ENCODE measurements around the gene PRKRA. TPM values are rescaled to one million over a fixed set of nuclear protein-coding genes. Genes with fewer than 3 reads are reported as not detected.

Gene PRKRA
- total RNA-seq, 2 donors from 2014 or later, result 59.8 to 67.7 TPM

DNA sequence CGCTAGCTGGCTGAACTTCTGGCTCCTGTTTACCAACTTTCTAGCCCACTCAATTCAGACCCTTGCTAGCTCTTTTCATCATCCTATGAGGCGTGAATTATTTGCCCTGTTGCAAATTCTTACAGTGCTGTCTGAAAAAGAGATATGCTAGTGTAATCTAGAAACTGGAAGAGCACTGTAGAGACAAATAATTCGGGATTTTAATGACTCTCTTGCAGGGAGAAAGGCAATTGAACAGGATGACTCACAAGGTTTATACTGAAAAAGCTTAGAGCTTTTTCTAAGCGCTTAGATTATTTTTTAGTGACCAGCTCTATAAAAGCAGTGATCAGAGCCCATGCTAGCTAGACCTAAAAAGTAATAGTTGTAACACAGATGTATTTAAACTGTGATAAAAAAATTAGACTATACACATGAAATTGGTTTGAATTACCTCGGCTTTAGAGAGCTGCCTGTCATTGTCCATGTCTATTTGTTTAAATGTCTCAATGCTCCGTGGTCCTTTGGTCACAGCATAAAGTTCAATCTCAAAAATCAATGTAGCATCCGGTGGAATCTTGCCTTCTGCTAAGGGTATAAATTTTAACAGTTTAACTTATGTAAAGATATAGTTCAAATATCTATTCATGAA lies 18.4 kb upstream of the PRKRA start:
- H3K4me3 ChIP-seq, result no peak overlapping the region
- no peaks in the 10 kb centered on the region for H3K27me3 ChIP-seq (replicated peaks; ENCODE audit: insufficient read depth)
- no peaks in the 10 kb centered on the region for H3K4me1 ChIP-seq (replicated peaks)
- no peaks in the 10 kb centered on the region for H3K9me3 ChIP-seq
- DNase-seq (ENCODE audit: low spot score), result no peak
- H3K36me3 ChIP-seq, result no peaks in the 10 kb centered on the region
- intact Hi-C loops (cut with DNase I), result no loop called here
- WGBS, result 85% methylated on average over 7 of the region's 7 CpGs
- H3K27ac ChIP-seq, result no peak overlapping the region
- TF ChIP-seq POLR2A (IDR thresholded peaks at IDR 0.05) (no peak), POLR2AphosphoS5 (IDR thresholded peaks at IDR 0.05) (no peak)
- TF ChIP-seq, protein P1, sequence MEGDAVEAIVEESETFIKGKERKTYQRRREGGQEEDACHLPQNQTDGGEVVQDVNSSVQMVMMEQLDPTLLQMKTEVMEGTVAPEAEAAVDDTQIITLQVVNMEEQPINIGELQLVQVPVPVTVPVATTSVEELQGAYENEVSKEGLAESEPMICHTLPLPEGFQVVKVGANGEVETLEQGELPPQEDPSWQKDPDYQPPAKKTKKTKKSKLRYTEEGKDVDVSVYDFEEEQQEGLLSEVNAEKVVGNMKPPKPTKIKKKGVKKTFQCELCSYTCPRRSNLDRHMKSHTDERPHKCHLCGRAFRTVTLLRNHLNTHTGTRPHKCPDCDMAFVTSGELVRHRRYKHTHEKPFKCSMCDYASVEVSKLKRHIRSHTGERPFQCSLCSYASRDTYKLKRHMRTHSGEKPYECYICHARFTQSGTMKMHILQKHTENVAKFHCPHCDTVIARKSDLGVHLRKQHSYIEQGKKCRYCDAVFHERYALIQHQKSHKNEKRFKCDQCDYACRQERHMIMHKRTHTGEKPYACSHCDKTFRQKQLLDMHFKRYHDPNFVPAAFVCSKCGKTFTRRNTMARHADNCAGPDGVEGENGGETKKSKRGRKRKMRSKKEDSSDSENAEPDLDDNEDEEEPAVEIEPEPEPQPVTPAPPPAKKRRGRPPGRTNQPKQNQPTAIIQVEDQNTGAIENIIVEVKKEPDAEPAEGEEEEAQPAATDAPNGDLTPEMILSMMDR (IDR thresholded peaks at IDR 0.05), result no peak

DNA sequence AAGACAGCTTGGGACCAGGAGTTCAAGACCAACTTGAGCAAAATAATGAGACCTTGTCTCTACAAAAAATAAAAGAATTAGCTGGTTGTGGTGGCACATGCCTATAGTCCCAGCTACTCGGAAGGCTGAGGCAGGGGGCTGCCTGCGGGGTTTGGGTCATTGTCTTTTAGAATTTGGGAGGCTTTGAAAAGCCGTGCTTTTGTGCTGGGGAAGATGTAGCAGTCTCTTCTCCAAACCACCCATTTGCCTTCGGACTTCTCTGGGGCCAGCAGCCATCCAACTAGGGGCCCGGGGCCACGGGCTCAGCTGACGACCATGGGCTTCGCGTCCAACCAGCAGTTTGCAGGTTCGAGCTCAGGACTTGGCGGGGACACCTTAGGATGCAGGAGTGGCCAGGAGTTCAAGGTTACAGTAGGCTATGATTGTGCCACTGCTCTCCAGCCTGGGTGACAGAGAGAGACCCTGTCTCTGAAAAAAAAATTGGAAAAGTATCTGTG lies 6.5 kb upstream of the PRKRA start:
- no peak for TF ChIP-seq POLR2AphosphoS5 (IDR thresholded peaks at IDR 0.05)
- no peak for TF ChIP-seq POLR2A (IDR thresholded peaks at IDR 0.05)
- TF ChIP-seq, protein P1 (IDR thresholded peaks at IDR 0.05), result no peak
- Histone ChIP-seq H3K27ac (no peak overlapping the region), H3K27me3 (replicated peaks; ENCODE audit: insufficient read depth) (no peaks in the 10 kb centered on the region), H3K4me3 (no peak overlapping the region), H3K9me3 (no peaks in the 10 kb centered on the region), H3K36me3 (no peaks in the 10 kb centered on the region), H3K4me1 (replicated peaks) (no peaks in the 10 kb centered on the region)
- intact Hi-C loops (cut with DNase I), result no loop called here
- WGBS, result 90% methylated on average over 11 of the region's 11 CpGs
- no peak for DNase-seq (ENCODE audit: low spot score)

DNA sequence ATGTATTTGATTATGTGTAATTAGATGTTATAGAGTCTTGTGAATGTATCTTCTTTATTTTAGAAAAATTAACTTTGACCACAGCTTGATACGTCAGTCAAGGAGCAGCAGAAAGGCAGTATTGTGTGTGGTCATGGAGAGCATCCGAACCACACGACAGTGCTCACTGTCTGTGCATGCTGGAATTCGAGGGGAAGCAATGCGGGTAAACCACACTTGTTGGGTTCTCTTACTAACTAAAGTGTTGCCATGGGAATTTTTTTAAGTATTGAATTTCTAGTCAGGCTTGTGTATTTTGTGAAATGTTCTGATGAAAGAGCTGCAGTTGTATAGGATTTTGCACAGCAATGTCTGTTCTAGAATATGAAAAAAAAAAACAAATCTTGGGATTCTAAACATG lies 5.0 kb upstream of the PRKRA start:
- 88% methylated on average over 5 of the region's 5 CpGs for WGBS
- Histone ChIP-seq H3K4me1 (replicated peaks) (no peaks in the 10 kb centered on the region), H3K36me3 (no peaks in the 10 kb centered on the region), H3K9me3 (no peaks in the 10 kb centered on the region), H3K27ac (no peak overlapping the region), H3K27me3 (replicated peaks; ENCODE audit: insufficient read depth) (no peaks in the 10 kb centered on the region), H3K4me3 (no peak overlapping the region)
- DNase-seq (ENCODE audit: low spot score), result no peak
- TF ChIP-seq, protein P1 (IDR thresholded peaks at IDR 0.05), result no peak
- TF ChIP-seq POLR2AphosphoS5 (IDR thresholded peaks at IDR 0.05) (no peak), POLR2A (IDR thresholded peaks at IDR 0.05) (no peak)
- intact Hi-C loops (cut with DNase I), result no loop called here

DNA sequence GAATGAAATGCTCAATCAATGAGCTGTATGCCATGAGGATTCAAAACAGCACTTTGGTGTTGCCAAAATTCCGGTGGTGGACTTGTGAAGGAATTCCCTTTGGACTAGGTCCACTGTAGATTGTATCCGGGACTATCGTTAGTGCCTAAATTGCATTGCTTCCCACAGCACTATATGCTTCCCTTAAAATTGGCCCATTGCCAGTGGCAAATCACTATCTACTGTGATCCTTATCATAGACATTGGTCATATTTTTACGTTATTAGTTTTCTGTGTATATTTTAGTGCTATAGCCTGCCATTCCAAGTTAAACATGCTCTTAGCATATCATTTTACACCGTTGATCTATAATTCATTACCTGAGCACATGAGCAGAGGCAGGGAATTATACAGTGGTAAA lies 1.9 kb upstream of the PRKRA start:
- Histone ChIP-seq H3K36me3 (no peaks in the 10 kb centered on the region), H3K27ac (no peak overlapping the region), H3K4me1 (replicated peaks) (peaks cover 6% of the 10 kb centered on the region), H3K27me3 (replicated peaks; ENCODE audit: insufficient read depth) (no peaks in the 10 kb centered on the region), H3K4me3 (no peak overlapping the region), H3K9me3 (no peaks in the 10 kb centered on the region)
- 40% methylated on average over 5 of the region's 5 CpGs for WGBS
- TF ChIP-seq, protein P1 (IDR thresholded peaks at IDR 0.05), result no peak
- TF ChIP-seq POLR2AphosphoS5 (IDR thresholded peaks at IDR 0.05), result no peak
- TF ChIP-seq POLR2A (IDR thresholded peaks at IDR 0.05), result no peak
- no peak for DNase-seq (ENCODE audit: low spot score)
- intact Hi-C loops (cut with DNase I), result loop anchor here (2.0 kb wide), 1 partner anchor 20 kb away; no protein-coding TSS in a partner anchor

DNA sequence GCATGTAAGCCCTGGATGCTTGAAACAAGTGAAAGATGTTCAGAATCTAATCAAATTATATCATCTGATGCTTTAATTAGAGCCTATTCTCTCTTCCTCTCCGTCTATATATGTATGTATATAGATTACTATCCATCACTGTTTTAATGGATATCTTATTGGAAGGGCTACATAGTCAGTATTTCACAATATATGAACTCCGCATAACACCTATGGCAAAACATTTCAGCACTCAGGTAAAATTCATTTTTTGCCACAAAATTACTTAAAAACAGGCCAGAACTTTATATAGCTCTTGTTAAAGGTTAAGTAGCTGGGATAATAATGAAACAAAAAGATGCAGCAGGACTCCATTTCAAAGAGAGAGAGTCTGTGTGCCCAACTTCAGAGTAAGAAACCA lies 1.4 kb upstream of the PRKRA start:
- H3K9me3 ChIP-seq, result no peaks in the 10 kb centered on the region
- peaks cover 6% of the 10 kb centered on the region for H3K4me1 ChIP-seq (replicated peaks)
- TF ChIP-seq POLR2A (IDR thresholded peaks at IDR 0.05), result no peak
- TF ChIP-seq POLR2AphosphoS5 (IDR thresholded peaks at IDR 0.05), result no peak
- TF ChIP-seq, protein P1 (IDR thresholded peaks at IDR 0.05), result no peak
- no peak overlapping the region for H3K4me3 ChIP-seq
- no peak for DNase-seq (ENCODE audit: low spot score)
- 94% methylated on average over 2 of the region's 2 CpGs for WGBS
- intact Hi-C loops (cut with DNase I), result loop anchor here (2.0 kb wide), 1 partner anchor 20 kb away; no protein-coding TSS in a partner anchor
- no peaks in the 10 kb centered on the region for H3K27me3 ChIP-seq (replicated peaks; ENCODE audit: insufficient read depth)
- H3K27ac ChIP-seq, result peak overlapping the region; percentile 98
- no peaks in the 10 kb centered on the region for H3K36me3 ChIP-seq
